Testis (tissue), 2 donors: ENCODE data around the gene CHRNB4.

ENCODE experiments used
- POLR2A ChIP-seq: fragments of 450-650 bp; IDR thresholded peaks from one replicate; pipeline ENCODE4 v1.6.1; 2017; ENCODE audit warnings: antibody characterized with exemption, mild to moderate bottlenecking, moderate library complexity
- TF ChIP-seq, protein P1 (sequence below), 3 experiments: fragments of 450-650 bp in 2 of 3; fragments of 200-600 bp in 1 of 3; sonication (generic) in 1 of 3; IDR thresholded peaks; one replicate each; pipeline ENCODE4 v1.5.1; 2016 to 2019; ENCODE audit warnings: antibody characterized with exemption in 3 of 3, mild to moderate bottlenecking in 2 of 3, moderate library complexity in 1 of 3

DNA sequence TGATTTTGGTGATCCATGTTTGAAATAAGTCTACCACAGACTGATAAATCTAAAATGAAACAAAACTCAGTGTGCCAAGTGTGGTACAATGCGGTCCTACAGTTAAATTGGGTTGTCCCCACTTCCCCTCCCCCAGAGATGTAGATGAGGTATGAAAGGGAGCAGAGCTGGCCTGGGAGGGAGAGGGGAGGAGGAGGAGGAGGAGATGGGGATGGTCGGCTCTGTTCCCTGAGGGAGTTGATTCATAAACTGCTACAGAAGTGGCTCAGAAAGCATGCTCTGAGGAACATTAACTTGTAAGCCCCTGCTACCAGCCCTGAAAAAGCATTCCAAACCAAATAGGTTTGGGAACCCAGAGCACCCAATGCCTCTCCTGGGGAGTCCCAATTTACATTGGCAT, 28.0 kb upstream of the CHRNB4 start:
- TF ChIP-seq, protein P1, sequence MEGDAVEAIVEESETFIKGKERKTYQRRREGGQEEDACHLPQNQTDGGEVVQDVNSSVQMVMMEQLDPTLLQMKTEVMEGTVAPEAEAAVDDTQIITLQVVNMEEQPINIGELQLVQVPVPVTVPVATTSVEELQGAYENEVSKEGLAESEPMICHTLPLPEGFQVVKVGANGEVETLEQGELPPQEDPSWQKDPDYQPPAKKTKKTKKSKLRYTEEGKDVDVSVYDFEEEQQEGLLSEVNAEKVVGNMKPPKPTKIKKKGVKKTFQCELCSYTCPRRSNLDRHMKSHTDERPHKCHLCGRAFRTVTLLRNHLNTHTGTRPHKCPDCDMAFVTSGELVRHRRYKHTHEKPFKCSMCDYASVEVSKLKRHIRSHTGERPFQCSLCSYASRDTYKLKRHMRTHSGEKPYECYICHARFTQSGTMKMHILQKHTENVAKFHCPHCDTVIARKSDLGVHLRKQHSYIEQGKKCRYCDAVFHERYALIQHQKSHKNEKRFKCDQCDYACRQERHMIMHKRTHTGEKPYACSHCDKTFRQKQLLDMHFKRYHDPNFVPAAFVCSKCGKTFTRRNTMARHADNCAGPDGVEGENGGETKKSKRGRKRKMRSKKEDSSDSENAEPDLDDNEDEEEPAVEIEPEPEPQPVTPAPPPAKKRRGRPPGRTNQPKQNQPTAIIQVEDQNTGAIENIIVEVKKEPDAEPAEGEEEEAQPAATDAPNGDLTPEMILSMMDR (IDR thresholded peaks at IDR 0.05) = no peak
- TF ChIP-seq POLR2A = no peak
